GM12864 (cell line): ENCODE data around the gene TAOK2.
"Not testable (repeated sequence)": the region's sequence is repeated elsewhere in the genome, so short reads cannot be mapped to it uniquely, and the experiment has no call there.

Source experiments
- DNase-seq: peaks from one replicate; pipeline ENCODE4 v3.0.0-alpha.2; 2011; ENCODE audit warnings: low read depth
- H3K4me3 ChIP-seq: 2 replicates; pipeline ENCODE4 v1.5.1; 2011; ENCODE audit warnings: mild to moderate bottlenecking, low read depth, low read length, control low read depth
- TF ChIP-seq, protein P1 (sequence below): IDR thresholded peaks from 2 replicates; pipeline ENCODE4 v1.5.1; 2011; ENCODE audit warnings: low read depth, mild to moderate bottlenecking, moderate library complexity, low read length, control low read depth, inconsistent platforms; ENCODE audit errors: missing control alignments

Gene TAOK2

GRCh38 chr16:30011714-30012504 lies 38.2 kb downstream of the TAOK2 start:
- TF ChIP-seq, protein P1, sequence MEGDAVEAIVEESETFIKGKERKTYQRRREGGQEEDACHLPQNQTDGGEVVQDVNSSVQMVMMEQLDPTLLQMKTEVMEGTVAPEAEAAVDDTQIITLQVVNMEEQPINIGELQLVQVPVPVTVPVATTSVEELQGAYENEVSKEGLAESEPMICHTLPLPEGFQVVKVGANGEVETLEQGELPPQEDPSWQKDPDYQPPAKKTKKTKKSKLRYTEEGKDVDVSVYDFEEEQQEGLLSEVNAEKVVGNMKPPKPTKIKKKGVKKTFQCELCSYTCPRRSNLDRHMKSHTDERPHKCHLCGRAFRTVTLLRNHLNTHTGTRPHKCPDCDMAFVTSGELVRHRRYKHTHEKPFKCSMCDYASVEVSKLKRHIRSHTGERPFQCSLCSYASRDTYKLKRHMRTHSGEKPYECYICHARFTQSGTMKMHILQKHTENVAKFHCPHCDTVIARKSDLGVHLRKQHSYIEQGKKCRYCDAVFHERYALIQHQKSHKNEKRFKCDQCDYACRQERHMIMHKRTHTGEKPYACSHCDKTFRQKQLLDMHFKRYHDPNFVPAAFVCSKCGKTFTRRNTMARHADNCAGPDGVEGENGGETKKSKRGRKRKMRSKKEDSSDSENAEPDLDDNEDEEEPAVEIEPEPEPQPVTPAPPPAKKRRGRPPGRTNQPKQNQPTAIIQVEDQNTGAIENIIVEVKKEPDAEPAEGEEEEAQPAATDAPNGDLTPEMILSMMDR: no peak
- no peak overlapping the region for H3K4me3 ChIP-seq
- no peak for DNase-seq

- DNase-seq, H3K4me3 ChIP-seq: not testable (repeated sequence)
Measured at GRCh38 chr16:30012598-30012997, 38.9 kb downstream of the TAOK2 start.

DNA sequence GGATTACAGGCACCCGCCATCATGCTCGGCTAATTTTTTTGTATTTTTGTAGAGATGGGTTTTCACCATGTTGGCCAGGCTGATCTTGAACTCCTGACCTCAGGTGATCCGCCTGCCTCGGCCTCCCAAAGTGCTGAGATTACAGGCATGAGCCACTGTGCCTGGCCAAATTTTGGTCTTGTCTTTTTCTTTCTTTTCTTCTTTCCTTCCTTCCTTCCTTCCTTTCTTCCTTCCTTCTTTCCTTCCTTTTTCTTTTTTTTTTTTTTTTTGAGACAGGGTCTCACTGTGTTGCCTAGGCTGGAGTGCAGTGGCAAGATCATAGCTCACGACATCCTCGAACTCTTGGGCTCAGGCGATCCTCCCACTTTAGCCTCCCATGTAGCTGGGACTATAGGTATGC lies 41.8 kb downstream of the TAOK2 start:
- H3K4me3 ChIP-seq, DNase-seq: not testable (repeated sequence)

- DNase-seq: no peak
- H3K4me3 ChIP-seq: no peak overlapping the region
- TF ChIP-seq, protein P1: no peak
Measured at GRCh38 chr16:30016555-30017276, 43.0 kb downstream of the TAOK2 start.

DNA sequence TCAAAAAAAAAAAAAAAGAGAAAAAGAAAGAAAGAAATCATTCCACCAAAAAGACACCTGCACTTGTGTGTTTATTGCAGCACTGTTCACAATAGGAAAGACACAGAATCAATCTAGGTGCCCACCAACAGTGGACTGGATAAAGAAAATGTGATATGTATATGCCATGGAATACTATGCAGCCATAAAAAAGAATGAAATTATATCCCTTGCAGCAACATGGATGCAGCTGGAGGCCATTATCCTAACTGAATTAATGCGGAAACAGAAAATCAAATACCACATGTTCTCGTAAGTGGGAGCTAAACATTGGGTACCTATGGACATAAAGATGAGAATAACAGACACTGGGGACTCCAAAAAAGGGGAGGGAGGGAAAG lies 43.6 kb downstream of the TAOK2 start:
- no peak for DNase-seq
- TF ChIP-seq, protein P1: no peak
- no peak overlapping the region for H3K4me3 ChIP-seq

DNA sequence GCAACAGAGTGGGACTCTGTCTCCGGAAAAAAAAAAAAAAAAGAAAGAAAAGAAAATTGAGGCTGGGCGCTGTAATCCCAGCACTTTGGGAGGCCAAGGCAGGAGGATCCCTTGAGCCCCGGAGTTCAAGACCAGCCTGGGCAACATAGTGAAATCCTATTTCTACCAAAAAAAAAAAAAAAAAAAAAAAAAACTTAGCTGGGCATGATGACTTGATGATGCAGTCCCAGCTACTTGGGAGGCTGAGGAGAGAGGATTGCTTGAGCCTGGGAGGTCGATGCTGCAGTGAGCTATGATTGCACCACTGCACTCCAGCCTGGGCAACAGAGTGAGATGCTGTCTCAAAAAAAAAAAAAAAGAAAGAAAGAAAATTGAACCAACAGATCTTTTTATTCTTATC lies 44.3 kb downstream of the TAOK2 start:
- H3K4me3 ChIP-seq, DNase-seq: not testable (repeated sequence)

DNA sequence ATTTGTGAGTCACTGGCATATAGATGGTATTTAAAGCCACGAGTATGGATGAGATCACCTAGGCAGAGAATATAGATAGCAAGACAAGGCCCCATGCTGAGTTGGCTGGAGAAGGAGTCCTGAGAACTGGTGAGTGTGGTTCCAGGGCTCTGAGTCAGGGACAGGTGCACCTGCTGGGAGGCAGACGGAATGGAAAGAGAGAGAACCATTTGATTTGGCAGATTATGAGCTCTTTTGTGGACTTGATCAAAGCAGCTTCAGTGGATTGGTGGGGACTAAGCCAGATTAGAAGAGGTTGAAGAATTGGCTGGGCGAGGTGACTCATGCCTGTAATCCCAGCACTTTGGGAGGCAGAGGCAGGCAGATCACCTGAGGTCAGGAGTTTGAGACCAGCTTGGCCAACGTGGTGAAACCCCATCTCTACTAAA lies 45.1 kb downstream of the TAOK2 start:
- TF ChIP-seq, protein P1: no peak
- no peak for DNase-seq
- no peak overlapping the region for H3K4me3 ChIP-seq

- H3K4me3 ChIP-seq: no peak within 1 kb of the TSS
- TF ChIP-seq, protein P1: no peak
- no peak for DNase-seq
Measured at GRCh38 chr16:30022887-30023286, 49.2 kb downstream of the TAOK2 start, which contains the start of gene C16orf92. C16orf92 (plus strand) TSS chr16:30023198; CDS start chr16:30023341, 143 bp downstream.
